GM12873 (cell line): ENCODE results near the gene ARHGEF9.

Experiments used
- TF ChIP-seq, protein P1 (sequence below): IDR thresholded peaks from 2 replicates; pipeline ENCODE4 v1.5.1; 2012; ENCODE audit warnings: low read depth, mild to moderate bottlenecking, moderate library complexity, low read length, control low read depth; ENCODE audit not compliant: insufficient read depth; ENCODE audit errors: missing control alignments

ARHGEF9 gene

DNA sequence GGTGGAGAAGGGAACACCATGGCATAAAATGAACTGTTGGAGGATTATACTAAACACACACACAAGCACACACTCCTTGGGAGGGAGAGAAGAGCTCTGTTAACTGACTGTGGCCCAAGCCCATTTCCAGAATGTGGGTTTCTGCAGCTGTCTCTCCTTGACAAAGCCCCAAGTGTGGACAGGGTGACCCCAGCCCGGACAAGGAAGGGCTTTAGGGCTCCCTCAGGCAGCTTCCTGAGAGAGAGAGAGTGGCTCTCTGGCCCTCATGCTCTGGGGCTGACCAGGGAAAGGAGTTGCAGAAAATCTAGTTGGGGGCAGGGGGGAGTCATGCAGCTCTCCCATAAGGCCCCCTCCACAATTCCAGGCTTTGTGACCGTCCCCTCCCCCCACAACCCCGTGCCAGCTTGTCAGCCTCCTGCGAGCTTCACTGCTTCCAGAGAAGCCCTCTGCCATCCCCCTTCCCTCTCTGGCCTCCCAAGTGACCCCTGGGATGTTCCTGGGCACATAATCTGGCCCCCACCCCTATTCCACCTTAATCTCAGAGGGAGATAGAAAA, 590 bp downstream of the ARHGEF9 start:
- TF ChIP-seq, protein P1, sequence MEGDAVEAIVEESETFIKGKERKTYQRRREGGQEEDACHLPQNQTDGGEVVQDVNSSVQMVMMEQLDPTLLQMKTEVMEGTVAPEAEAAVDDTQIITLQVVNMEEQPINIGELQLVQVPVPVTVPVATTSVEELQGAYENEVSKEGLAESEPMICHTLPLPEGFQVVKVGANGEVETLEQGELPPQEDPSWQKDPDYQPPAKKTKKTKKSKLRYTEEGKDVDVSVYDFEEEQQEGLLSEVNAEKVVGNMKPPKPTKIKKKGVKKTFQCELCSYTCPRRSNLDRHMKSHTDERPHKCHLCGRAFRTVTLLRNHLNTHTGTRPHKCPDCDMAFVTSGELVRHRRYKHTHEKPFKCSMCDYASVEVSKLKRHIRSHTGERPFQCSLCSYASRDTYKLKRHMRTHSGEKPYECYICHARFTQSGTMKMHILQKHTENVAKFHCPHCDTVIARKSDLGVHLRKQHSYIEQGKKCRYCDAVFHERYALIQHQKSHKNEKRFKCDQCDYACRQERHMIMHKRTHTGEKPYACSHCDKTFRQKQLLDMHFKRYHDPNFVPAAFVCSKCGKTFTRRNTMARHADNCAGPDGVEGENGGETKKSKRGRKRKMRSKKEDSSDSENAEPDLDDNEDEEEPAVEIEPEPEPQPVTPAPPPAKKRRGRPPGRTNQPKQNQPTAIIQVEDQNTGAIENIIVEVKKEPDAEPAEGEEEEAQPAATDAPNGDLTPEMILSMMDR, result no peak

DNA sequence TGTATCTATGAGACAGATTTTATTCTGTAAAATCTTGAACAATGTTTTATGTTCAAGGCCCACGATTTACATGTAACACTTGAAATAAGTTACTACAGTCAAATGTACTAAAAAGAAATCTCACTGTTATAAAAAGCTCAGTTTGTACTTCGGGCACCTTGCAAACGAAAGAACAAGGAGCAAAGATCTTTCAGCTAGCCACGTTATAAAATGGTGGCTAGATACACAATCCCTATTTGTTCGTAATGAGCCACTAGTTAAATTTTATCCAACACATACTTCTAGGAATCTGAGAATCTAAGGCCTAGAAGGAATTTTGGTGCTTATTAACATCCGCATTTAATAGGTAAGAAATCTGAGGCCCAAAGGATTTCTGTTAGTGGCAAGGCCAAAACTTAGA, 2.5 kb downstream of the ARHGEF9 start:
- TF ChIP-seq, protein P1, result no peak

DNA sequence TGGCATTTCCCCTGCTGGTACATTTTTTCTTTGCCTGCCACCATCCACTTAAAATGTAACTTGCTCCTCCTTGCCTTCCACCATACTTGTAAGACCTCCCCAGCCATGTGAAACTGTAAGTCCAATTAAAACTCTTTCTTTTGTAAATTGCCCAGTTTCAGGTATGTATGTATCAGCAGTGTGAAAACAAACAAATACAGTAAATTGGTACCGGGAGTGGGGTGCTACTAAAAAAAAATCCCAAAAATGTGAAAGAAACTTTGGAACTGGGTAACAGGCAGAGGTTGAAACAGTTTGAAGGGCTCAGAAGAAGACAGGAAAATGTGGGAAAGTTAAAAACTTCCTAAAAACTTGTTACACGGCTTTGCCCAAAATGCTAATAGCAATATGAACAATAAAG, 16.3 kb downstream of the ARHGEF9 start:
- TF ChIP-seq, protein P1, result no peak

DNA sequence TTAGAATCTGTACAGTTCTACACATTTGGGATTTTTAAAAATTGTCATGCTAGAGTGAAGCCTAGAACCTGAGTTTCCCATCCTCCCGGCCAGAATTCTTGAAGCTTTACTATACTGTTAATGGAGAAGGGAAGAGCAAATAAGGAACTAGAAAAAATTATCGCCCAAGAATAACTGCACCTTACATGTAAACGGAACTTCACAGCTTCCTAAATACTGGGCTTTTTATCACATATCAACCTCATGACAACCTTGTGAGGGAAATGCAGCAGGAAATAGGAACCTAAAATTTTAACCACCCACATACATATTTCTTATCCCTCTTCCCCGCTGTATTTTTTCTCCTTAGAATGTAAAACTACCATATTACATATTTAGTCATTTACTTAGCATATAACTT, 19.3 kb downstream of the ARHGEF9 start:
- TF ChIP-seq, protein P1, result no peak

DNA sequence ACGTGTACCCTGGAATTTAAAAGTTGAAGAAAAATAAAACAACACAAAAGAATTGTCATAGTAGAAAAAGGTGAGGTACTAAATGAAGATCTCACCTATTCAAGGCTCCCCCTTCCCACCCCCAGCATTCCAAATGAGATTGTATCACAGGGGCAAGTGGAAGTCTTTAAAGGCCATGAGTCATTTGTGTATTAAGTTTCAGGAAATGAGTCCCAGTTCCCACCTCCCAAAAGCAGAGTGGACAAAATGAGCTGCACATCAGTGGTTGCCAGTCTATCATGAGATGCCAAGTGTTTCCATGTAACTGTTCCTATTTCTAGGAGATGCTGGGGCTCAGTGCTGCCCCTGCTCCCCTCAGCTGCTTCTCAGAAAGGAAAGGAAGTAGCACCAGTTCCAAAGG, 20.1 kb downstream of the ARHGEF9 start:
- TF ChIP-seq, protein P1, result no peak

DNA sequence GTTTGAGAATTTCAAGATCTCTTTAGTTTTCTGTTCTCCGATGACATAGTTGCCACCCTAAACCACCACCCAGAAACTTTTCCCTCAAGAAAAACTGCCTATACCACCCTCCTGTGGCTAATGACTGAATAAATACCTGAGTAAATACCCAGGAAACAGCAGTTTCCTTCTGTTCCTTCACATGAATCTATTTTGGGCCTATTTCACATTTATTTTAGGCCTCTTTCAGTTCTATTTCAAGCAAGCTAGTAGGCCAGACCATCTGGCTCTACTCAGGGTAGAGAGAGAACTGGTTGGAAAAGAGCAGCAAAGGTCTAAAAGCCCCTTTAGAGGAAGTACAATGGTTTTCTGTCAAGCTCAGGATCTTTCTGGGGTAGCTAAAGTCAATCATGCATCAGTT, 23.4 kb downstream of the ARHGEF9 start:
- TF ChIP-seq, protein P1, result peak; percentile 17

DNA sequence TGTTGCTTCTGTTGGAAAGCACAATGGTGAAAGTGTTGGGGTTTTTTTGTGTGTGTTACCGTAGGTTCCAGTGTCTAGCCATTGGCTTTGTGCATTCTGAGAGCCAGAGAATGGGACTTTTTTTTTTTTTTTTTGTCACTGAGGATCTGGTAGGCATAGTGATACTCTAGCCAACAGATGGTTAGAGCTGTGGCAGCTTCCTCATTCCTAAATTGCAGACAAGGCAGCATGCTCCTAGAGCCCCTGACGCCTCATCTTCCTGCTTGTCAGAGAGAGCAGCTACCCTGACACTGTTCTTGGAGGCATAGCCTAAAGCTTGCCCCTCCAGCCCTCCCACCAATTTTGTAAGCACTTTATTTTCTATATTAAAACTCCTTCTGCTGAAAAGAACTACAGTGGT, 27.0 kb downstream of the ARHGEF9 start:
- TF ChIP-seq, protein P1, result no peak
